DND-41 (cell line): Measurements from ENCODE around the gene TBC1D21.

Experiments
- ATAC-seq: fragments of 200-7000 bp; cut with Tn5 transposase; 3 replicates; pipeline ENCODE4 v1.9.1; 2021; ENCODE audit warnings: low read depth; ENCODE audit not compliant: insufficient read depth
- DNase-seq: peaks from one replicate; pipeline ENCODE4 v3.0.0-alpha.2; 2020
- H2AFZ ChIP-seq: 2 replicates; pipeline ENCODE4 v1.6.0; 2012; ENCODE audit warnings: low read depth, low read length
- H3K27ac ChIP-seq: 2 replicates; pipeline ENCODE4 v1.5.1; 2012; ENCODE audit warnings: low read length, inconsistent platforms
- H3K27me3 ChIP-seq: fragments of 200-600 bp; sonication (generic); 2 replicates; pipeline ENCODE4 v1.6.0; 2012; ENCODE audit warnings: low read length, mild to moderate bottlenecking, inconsistent platforms; ENCODE audit not compliant: insufficient read depth, poor library complexity
- H3K36me3 ChIP-seq: 2 replicates; pipeline ENCODE4 v1.5.1; 2012; ENCODE audit warnings: low read length, inconsistent platforms; ENCODE audit not compliant: insufficient read depth
- H3K4me1 ChIP-seq: 2 replicates; pipeline ENCODE4 v1.5.1; 2012; ENCODE audit warnings: mild to moderate bottlenecking, low read length; ENCODE audit not compliant: insufficient read depth
- H3K4me2 ChIP-seq: 2 replicates; pipeline ENCODE4 v1.6.0; 2012; ENCODE audit warnings: mild to moderate bottlenecking, moderate library complexity, low read length, inconsistent platforms; ENCODE audit not compliant: insufficient read depth
- H3K4me3 ChIP-seq, 2 experiments: fragments of 200-600 bp in 1 of 2; shearing (Covaris generic) in 1 of 2; 2 replicates each; pipeline ENCODE4 v1.5.1; 2012 to 2016; ENCODE audit warnings: inconsistent platforms in 2 of 2, low read length in 2 of 2, mild to moderate bottlenecking in 2 of 2, low read depth in 1 of 2, moderate library complexity in 1 of 2
- H3K79me2 ChIP-seq: 2 replicates; pipeline ENCODE4 v1.6.0; 2012; ENCODE audit warnings: low read length, inconsistent platforms; ENCODE audit not compliant: insufficient read depth
- H3K9ac ChIP-seq: 2 replicates; pipeline ENCODE4 v1.6.0; 2012; ENCODE audit warnings: low read depth, mild to moderate bottlenecking, inconsistent platforms, low read length, moderate library complexity
- H3K9me3 ChIP-seq: 2 replicates; pipeline ENCODE4 v1.5.1; 2012; ENCODE audit warnings: low read length, moderate library complexity, mild to moderate bottlenecking, inconsistent platforms; ENCODE audit not compliant: insufficient read depth, severe bottlenecking
- H4K20me1 ChIP-seq: 2 replicates; pipeline ENCODE4 v1.6.0; 2012; ENCODE audit warnings: low read length; ENCODE audit not compliant: insufficient read depth
- CTCF ChIP-seq: IDR thresholded peaks from 2 replicates; pipeline ENCODE4 v1.5.1; 2012; ENCODE audit warnings: borderline replicate concordance, low read length, moderate library complexity, mild to moderate bottlenecking; ENCODE audit not compliant: poor library complexity, severe bottlenecking; ENCODE audit errors: extremely low read depth
- EZH2 ChIP-seq: IDR thresholded peaks from 3 replicates; pipeline ENCODE4 v1.6.1; 2012; ENCODE audit warnings: borderline replicate concordance, low read depth, mild to moderate bottlenecking, moderate library complexity, low read length, inconsistent platforms; ENCODE audit not compliant: severe bottlenecking

TBC1D21 gene

GRCh38 chr15:73899197-73900094 is 26.1 kb downstream of the TBC1D21 start:
- no peak for DNase-seq
- Histone ChIP-seq H3K27me3 (peaks cover 7% of the 10 kb centered on the region), H3K36me3 (no peaks in the 10 kb centered on the region), H3K4me2 (no peak overlapping the region), H3K9me3 (no peaks in the 10 kb centered on the region), H3K79me2 (no peaks in the 10 kb centered on the region), H3K9ac (no peak overlapping the region), H4K20me1 (no peaks in the 10 kb centered on the region; the same call in 1 of the 2 replicates), H3K4me3 (no peak overlapping the region), H3K27ac (no peak overlapping the region), H3K4me1 (no peaks in the 10 kb centered on the region), H2AFZ (no peak overlapping the region)
- no peak for ATAC-seq
- no peak for TF ChIP-seq CTCF
- TF ChIP-seq EZH2: no peak

DNA sequence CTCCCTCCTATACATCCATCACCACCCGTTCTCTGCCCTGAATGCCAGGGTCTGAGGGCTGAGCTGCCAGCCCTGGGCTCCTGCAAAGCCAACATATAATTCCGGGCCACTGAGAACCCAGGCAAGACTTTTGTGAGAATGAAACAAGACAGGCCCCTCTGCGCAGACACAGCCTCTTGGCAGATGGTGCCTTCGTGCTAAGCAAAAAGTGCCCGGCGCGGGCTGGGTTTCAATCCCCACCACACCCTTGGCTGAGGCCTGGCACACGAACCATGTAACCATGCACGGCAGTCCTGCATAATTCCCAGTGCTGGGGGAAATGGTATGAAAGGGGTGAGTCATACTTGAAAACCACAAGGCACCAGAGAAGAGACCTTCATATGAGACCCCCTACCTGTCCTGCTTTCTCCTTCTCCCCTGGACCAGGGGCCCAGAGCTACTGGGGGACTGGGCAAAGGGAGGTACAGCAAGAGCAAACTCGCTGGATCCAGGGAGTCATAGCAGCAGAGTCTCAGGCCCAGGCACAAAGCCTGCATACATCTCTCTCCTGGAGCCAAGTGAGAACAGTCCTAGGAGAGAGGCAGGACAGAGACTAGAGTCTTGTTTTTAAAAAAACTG is 26.8 kb downstream of the TBC1D21 start:
- no peaks in the 10 kb centered on the region for H3K36me3 ChIP-seq
- no peak for TF ChIP-seq CTCF
- no peak for TF ChIP-seq EZH2
- H4K20me1 ChIP-seq: no peaks in the 10 kb centered on the region; the same call in 1 of the 2 replicates
- H3K27me3 ChIP-seq: peaks cover 10% of the 10 kb centered on the region
- H2AFZ ChIP-seq: no peak overlapping the region
- H3K9me3 ChIP-seq: no peaks in the 10 kb centered on the region
- no peaks in the 10 kb centered on the region for H3K79me2 ChIP-seq
- DNase-seq (no peak), ATAC-seq (no peak; the same call in 2 of the 3 replicates)
- H3K4me1 ChIP-seq: no peaks in the 10 kb centered on the region
- no peak overlapping the region for H3K27ac ChIP-seq
- H3K4me2 ChIP-seq: no peak overlapping the region
- H3K9ac ChIP-seq: no peak overlapping the region
- no peak overlapping the region for H3K4me3 ChIP-seq

DNA sequence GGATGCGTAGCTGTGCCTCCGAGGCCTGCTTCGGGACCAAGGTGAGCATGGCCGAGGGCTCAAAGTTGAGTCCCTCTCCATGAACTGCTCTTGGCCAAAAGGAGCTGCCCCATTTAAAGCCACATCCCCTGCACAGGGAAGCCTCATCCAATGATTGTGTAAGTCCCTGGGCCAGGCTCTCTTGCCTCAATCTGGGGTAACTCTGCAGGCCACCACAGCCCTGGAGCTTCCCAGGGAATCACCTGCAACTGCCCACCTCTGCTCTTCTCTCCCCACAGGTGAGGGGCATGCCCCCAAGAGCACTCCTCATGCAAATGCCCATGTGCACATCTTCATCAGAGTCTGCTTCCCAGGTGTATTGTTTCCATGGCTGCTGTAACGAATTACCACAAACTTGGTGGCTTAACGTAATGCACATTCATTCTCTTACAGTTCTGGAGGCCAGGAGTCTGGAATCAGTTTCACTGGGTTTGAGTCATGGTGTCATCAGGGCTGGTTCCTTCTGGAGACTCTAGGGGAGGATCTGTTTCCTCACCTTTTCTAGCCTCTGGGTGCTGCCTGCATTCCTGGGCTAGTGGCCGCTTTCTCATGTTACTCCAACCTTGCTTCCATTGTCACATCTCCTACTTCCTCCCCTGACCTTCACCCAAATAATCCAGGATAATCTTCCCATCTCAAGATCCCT is 27.9 kb downstream of the TBC1D21 start:
- TF ChIP-seq EZH2 (no peak), CTCF (no peak)

More for the DNA sequence above, 27.9 kb downstream of the TBC1D21 start:
- Histone ChIP-seq H3K4me1 (no peaks in the 10 kb centered on the region), H3K4me2 (no peak overlapping the region), H3K27me3 (peaks cover 16% of the 10 kb centered on the region), H3K4me3 (no peak overlapping the region), H2AFZ (no peak overlapping the region), H3K27ac (no peak overlapping the region), H3K9me3 (no peaks in the 10 kb centered on the region), H3K36me3 (no peaks in the 10 kb centered on the region), H4K20me1 (no peaks in the 10 kb centered on the region; the same call in 1 of the 2 replicates), H3K79me2 (no peaks in the 10 kb centered on the region), H3K9ac (no peak overlapping the region)
- DNase-seq (no peak), ATAC-seq (no peak)
